Tibial artery (tissue), 4 donors: Measurements from ENCODE around the gene CLDN14.

Experiments used
- DNase-seq, 2 donors: peaks; one replicate each; pipeline ENCODE4 v3.0.0-alpha.2; 2019
- H3K27ac ChIP-seq, 2 donors: fragments of 200-600 bp; sonication (generic) in 1 of 2; 1 replicate in 1 of 2; 2 replicates in 1 of 2; pipeline ENCODE4 v1.5.1; 2018 to 2019; ENCODE audit warnings: mild to moderate bottlenecking in 1 of 2
- H3K27me3 ChIP-seq, 2 donors: fragments of 200-600 bp; sonication (generic) in 1 of 2; one replicate each; pipeline versions ENCODE4 v1.5.1 to v1.6.0; 2016 to 2019
- H3K36me3 ChIP-seq, 3 donors: fragments of 200-600 bp; sonication (generic) in 2 of 3; one replicate each; pipeline ENCODE4 v1.5.1; 2016 to 2019; ENCODE audit warnings: mild to moderate bottlenecking in 2 of 3
- H3K4me1 ChIP-seq, 4 donors: fragments of 200-600 bp; sonication (generic) in 2 of 4; 1 replicate in 3 of 4; 2 replicates in 1 of 4; pipeline ENCODE4 v1.5.1; 2016 to 2019
- H3K4me3 ChIP-seq, 2 donors: fragments of 200-600 bp; sonication (generic) in 1 of 2; 1 replicate in 1 of 2; 2 replicates in 1 of 2; pipeline ENCODE4 v1.5.1; 2018 to 2019; ENCODE audit warnings: mild to moderate bottlenecking in 2 of 2
- H3K9me3 ChIP-seq, 3 donors: fragments of 200-600 bp; sonication (generic) in 1 of 3; one replicate each; pipeline ENCODE4 v1.5.1; 2016 to 2019
- CTCF ChIP-seq, 2 experiments: fragments of 200-600 bp in 1 of 2; fragments of 450-650 bp in 1 of 2; IDR thresholded peaks; one replicate each; pipeline ENCODE4 v1.5.1; 2017 to 2019; ENCODE audit warnings: antibody characterized with exemption in 2 of 2, mild to moderate bottlenecking in 1 of 2, moderate library complexity in 1 of 2
- intact Hi-C: fragments of 100-400 bp; cut with DNase I; formaldehyde crosslinking; loops from one replicate; pipeline ENCODE4 v1.15.0; 2023; ENCODE audit warnings: low total_unique reads

Gene CLDN14

GRCh38 chr21:36507397-36508018 is 27.6 kb upstream of the CLDN14 start:
- Histone ChIP-seq H3K27me3 (peaks cover 0 to 5% of the 10 kb centered on the region in 2 donors), H3K4me1 (peaks cover 0 to 12% (median 0%) of the 10 kb centered on the region in 4 donors), H3K4me3 (no peak overlapping the region), H3K36me3 (no peaks in the 10 kb centered on the region), H3K9me3 (no peaks in the 10 kb centered on the region), H3K27ac (no peak overlapping the region)
- TF ChIP-seq CTCF (IDR thresholded peaks at IDR 0.05), result no peak
- intact Hi-C loops, result loop anchor here (5.0 kb wide), 1 partner anchor 420 kb away; no protein-coding TSS in a partner anchor
- no peak for DNase-seq

GRCh38 chr21:36506482-36506881 is 26.6 kb upstream of the CLDN14 start:
- no peak for DNase-seq
- H3K9me3 ChIP-seq, result no peaks in the 10 kb centered on the region
- no peak overlapping the region for H3K27ac ChIP-seq
- H3K4me1 ChIP-seq, result peaks cover 0 to 12% (median 0%) of the 10 kb centered on the region in 4 donors
- no peak overlapping the region for H3K4me3 ChIP-seq
- intact Hi-C loops, result loop anchor here (5.0 kb wide), 1 partner anchor 421 kb away; no protein-coding TSS in a partner anchor
- TF ChIP-seq CTCF (IDR thresholded peaks at IDR 0.05), result no peak
- peaks cover 0 to 2% of the 10 kb centered on the region in 2 donors for H3K27me3 ChIP-seq
- no peaks in the 10 kb centered on the region for H3K36me3 ChIP-seq

- no peak overlapping the region for H3K27ac ChIP-seq
- TF ChIP-seq CTCF (IDR thresholded peaks at IDR 0.05), result peak; percentile 84 to 86
- peaks cover 0 to 2% of the 10 kb centered on the region in 2 donors for H3K27me3 ChIP-seq
- H3K4me3 ChIP-seq, result no peak overlapping the region
- intact Hi-C loops, result loop anchor here (5.0 kb wide), 1 partner anchor 423 kb away; no protein-coding TSS in a partner anchor
- H3K9me3 ChIP-seq, result no peaks in the 10 kb centered on the region
- peaks cover 0 to 16% (median 7%) of the 10 kb centered on the region in 4 donors for H3K4me1 ChIP-seq
- DNase-seq, result no peak
- no peaks in the 10 kb centered on the region for H3K36me3 ChIP-seq
Measured at GRCh38 chr21:36504067-36505058, 24.4 kb upstream of the CLDN14 start.

GRCh38 chr21:36502365-36502764 is 22.4 kb upstream of the CLDN14 start:
- H3K27me3 ChIP-seq, result no peaks in the 10 kb centered on the region
- H3K9me3 ChIP-seq, result no peaks in the 10 kb centered on the region
- H3K4me1 ChIP-seq, result peaks cover 0 to 20% (median 7%) of the 10 kb centered on the region in 4 donors
- H3K36me3 ChIP-seq, result no peaks in the 10 kb centered on the region
- no peak for DNase-seq
- H3K4me3 ChIP-seq, result no peak overlapping the region
- H3K27ac ChIP-seq, result peak overlapping the region in 1 of 2 donors; percentile 75
- TF ChIP-seq CTCF (IDR thresholded peaks at IDR 0.05), result no peak
- intact Hi-C loops, result no loop called here

GRCh38 chr21:36501589-36501892 is 21.6 kb upstream of the CLDN14 start:
- Histone ChIP-seq H3K27ac (peak overlapping the region in 1 of 2 donors; percentile 75), H3K36me3 (no peaks in the 10 kb centered on the region), H3K27me3 (no peaks in the 10 kb centered on the region), H3K9me3 (no peaks in the 10 kb centered on the region), H3K4me1 (peaks cover 0 to 20% (median 7%) of the 10 kb centered on the region in 4 donors), H3K4me3 (no peak overlapping the region)
- intact Hi-C loops, result no loop called here
- DNase-seq, result no peak
- TF ChIP-seq CTCF (IDR thresholded peaks at IDR 0.05), result no peak
